ENCODE measurements around the gene ICAM1. TPM values are rescaled to one million over a fixed set of nuclear protein-coding genes. Genes with fewer than 3 reads are reported as not detected.

The ICAM1 gene
- total and polyA plus RNA-seq, 2 of the 8 experiments (the other 6 are each of a cell fraction or from before 2014, with no cell fraction given), result 4.0 to 9.4 TPM

- no peak overlapping the region for H2BK5ac ChIP-seq (ENCODE audit: low read depth, low read length)
- H3K79me1 ChIP-seq (ENCODE audit: low read depth, low read length), result no peaks in the 10 kb centered on the region; the same call in 1 of the 2 replicates
- no peak overlapping the region for H4K5ac ChIP-seq (ENCODE audit: insufficient read length, low read depth, low read length)
- H3K4me2 ChIP-seq (ENCODE audit: insufficient read depth in 1 of 2, low read depth in 2 of 2, low read length in 2 of 2), result no peak overlapping the region
- DNase-seq (ENCODE audit: low read depth in 1 of 2, low spot score in 2 of 2), result no peak
- H2BK120ac ChIP-seq (replicated peaks; ENCODE audit: low read depth, low read length), result no peak overlapping the region
- H3K56ac ChIP-seq (replicated peaks; ENCODE audit: insufficient read length, low read depth, low read length), result no peak overlapping the region
- no peak overlapping the region for H3K14ac ChIP-seq (ENCODE audit: insufficient read length)
- TF ChIP-seq SIRT6 (IDR thresholded peaks at IDR 0.05; ENCODE audit: low read length) (no peak), EP300 (IDR thresholded peaks at IDR 0.05; ENCODE audit: borderline replicate concordance in 1 of 2, low read depth in 2 of 2, low read length in 2 of 2) (no peak), KDM5A (IDR thresholded peaks at IDR 0.05; ENCODE audit: low read length) (no peak), CHD2 (IDR thresholded peaks at IDR 0.05; ENCODE audit: low read length) (no peak), MAFK (IDR thresholded peaks at IDR 0.05; ENCODE audit: low read depth, low read length) (no peak), SP1 (IDR thresholded peaks at IDR 0.05; ENCODE audit: low read depth, low read length) (no peak), POU5F1 (IDR thresholded peaks at IDR 0.05; ENCODE audit: low read depth, low read length) (no peak), NRF1 (IDR thresholded peaks at IDR 0.05; ENCODE audit: low read depth, low read length) (no peak), CHD1 (IDR thresholded peaks at IDR 0.05; ENCODE audit: low read depth, low read length) (no peak)
- TF ChIP-seq, protein P1, sequence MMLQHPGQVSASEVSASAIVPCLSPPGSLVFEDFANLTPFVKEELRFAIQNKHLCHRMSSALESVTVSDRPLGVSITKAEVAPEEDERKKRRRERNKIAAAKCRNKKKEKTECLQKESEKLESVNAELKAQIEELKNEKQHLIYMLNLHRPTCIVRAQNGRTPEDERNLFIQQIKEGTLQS (IDR thresholded peaks at IDR 0.05; ENCODE audit: insufficient read depth, low read depth, low read length), result no peak
- no peak overlapping the region for H3K23ac ChIP-seq (ENCODE audit: insufficient read length)
- H2BK15ac ChIP-seq (ENCODE audit: low read length), result no peak overlapping the region
- H3K4ac ChIP-seq (replicated peaks; ENCODE audit: insufficient read length, low read depth, low read length), result no peak overlapping the region
- H3K27ac ChIP-seq (ENCODE audit: low read depth, low read length), result no peak overlapping the region
- ChIA-PET POLR2A (ENCODE audit: partially characterized antibody) (interaction anchor here (0.7 to 11.4 kb wide), 5 partner anchors 15 to 368 kb away, joined by 3 to 104 read pairs (median 3); partner anchors contain the start of genes ICAM1 and RAVER1), CTCF (ENCODE audit: partially characterized antibody) (interaction anchor here (0.6 to 2.1 kb wide), 7 partner anchors 19 to 129 kb away, joined by 3 to 12 read pairs (median 4); no protein-coding TSS in a partner anchor)
- no peaks in the 10 kb centered on the region; a peak in 1 of 7 replicates for H3K27me3 ChIP-seq (replicated peaks in 1 of 4; ENCODE audit: control insufficient read depth in 3 of 4, extremely low read depth in 1 of 4, insufficient read depth in 3 of 4, low read length in 3 of 4)
- peaks cover 0 to 8% of the 10 kb centered on the region in 2 experiments for H4K20me1 ChIP-seq (replicated peaks in 1 of 2; ENCODE audit: control insufficient read depth in 1 of 2, insufficient read depth in 2 of 2, low read length in 2 of 2)
- no peak for FAIRE-seq
- no peaks in the 10 kb centered on the region for H3K79me2 ChIP-seq (ENCODE audit: control insufficient read depth in 1 of 2, insufficient read depth in 2 of 2, low read length in 2 of 2)
- peaks cover 15 to 45% (median 35%) of the 10 kb centered on the region in 4 experiments for H3K36me3 ChIP-seq (ENCODE audit: control insufficient read depth in 2 of 4, insufficient read depth in 4 of 4, low read length in 3 of 4)
- no peak overlapping the region for H2BK20ac ChIP-seq (ENCODE audit: low read length)
- H3K4me3 ChIP-seq (ENCODE audit: extremely low read depth in 1 of 4, insufficient read depth in 2 of 4, low read depth in 3 of 4, low read length in 4 of 4), result no peak overlapping the region
- no peak overlapping the region for H4K8ac ChIP-seq (ENCODE audit: extremely low read depth, insufficient read depth, low read length)
- no peaks in the 10 kb centered on the region for H3K9me3 ChIP-seq (ENCODE audit: insufficient read depth in 2 of 2, low read depth in 1 of 2, low read length in 1 of 2)
- H2AFZ ChIP-seq (ENCODE audit: low read length), result no peak overlapping the region
- H4K91ac ChIP-seq (replicated peaks; ENCODE audit: insufficient read length, low read length), result no peak overlapping the region
- no peak overlapping the region for H2AK5ac ChIP-seq (ENCODE audit: low read depth, low read length)
- no peak overlapping the region for H3K18ac ChIP-seq (ENCODE audit: extremely low read depth, low read length)
- H3K9ac ChIP-seq (replicated peaks in 1 of 4; ENCODE audit: extremely low read depth in 1 of 4, low read depth in 3 of 4, low read length in 3 of 4), result no peak overlapping the region
- peaks cover 3% of the 10 kb centered on the region; the same call in 1 of the 2 replicates for H3K23me2 ChIP-seq (ENCODE audit: low read depth, low read length)
- H2BK12ac ChIP-seq (ENCODE audit: low read depth, low read length), result no peak overlapping the region
- 94% methylated on average over 15 of the region's 15 CpGs; no CpG with 5 or more reads in 1 of the 2 experiments for WGBS, 2 experiments (ENCODE audit: extremely low coverage in 1 of 2, insufficient coverage in 1 of 2, insufficient read length in 1 of 2, insufficient replicate concordance in 2 of 2, low coverage in 1 of 2, low lambda C conversion rate in 2 of 2, missing lambda C conversion rate in 1 of 2)
- H3K4me1 ChIP-seq (replicated peaks in 1 of 4; ENCODE audit: control insufficient read depth in 3 of 4, insufficient read depth in 4 of 4, low read length in 3 of 4), result no peaks in the 10 kb centered on the region; a peak in 1 of 7 replicates
Observed at GRCh38 chr19:10317857-10318462, 47.0 kb downstream of the ICAM1 start.

Data from H1 (cell line).